OCI-LY1 (cell line): Measurements from ENCODE around the gene ODAM.
"Not testable (repeated sequence)": the region's sequence is repeated elsewhere in the genome, so short reads cannot be mapped to it uniquely, and the experiment has no call there.

Experiments
- H2AFZ ChIP-seq: fragments of 200-600 bp; sonication (generic), shearing (Covaris generic); 2 replicates; pipeline ENCODE4 v1.6.0; 2014; ENCODE audit warnings: antibody characterized with exemption, mild to moderate bottlenecking, low read length
- H3F3A ChIP-seq: fragments of 200-600 bp; sonication (generic), shearing (Covaris generic); 2 replicates; pipeline ENCODE4 v1.6.0; 2014; ENCODE audit warnings: mild to moderate bottlenecking, antibody characterized with exemption, low read length, moderate library complexity; ENCODE audit not compliant: insufficient read depth
- H3K27ac ChIP-seq: fragments of 200-600 bp; sonication (generic); 2 replicates; pipeline ENCODE4 v1.5.1; 2014; ENCODE audit warnings: low read length, mixed run types, mild to moderate bottlenecking, low read depth; ENCODE audit not compliant: poor library complexity, severe bottlenecking
- H3K27me3 ChIP-seq: fragments of 200-600 bp; sonication (generic); 2 replicates; pipeline ENCODE4 v1.6.0; 2014; ENCODE audit warnings: antibody characterized with exemption, mild to moderate bottlenecking, low read length, moderate library complexity; ENCODE audit not compliant: insufficient read depth
- H3K36me3 ChIP-seq: fragments of 200-600 bp; sonication (generic); 2 replicates; pipeline ENCODE4 v1.6.1; 2014; ENCODE audit warnings: mild to moderate bottlenecking, antibody characterized with exemption, low read length, moderate library complexity, mixed read lengths; ENCODE audit not compliant: insufficient read depth
- H3K4me1 ChIP-seq: fragments of 200-600 bp; sonication (generic); 2 replicates; pipeline ENCODE4 v1.5.1; 2014; ENCODE audit warnings: mild to moderate bottlenecking, low read length, moderate library complexity; ENCODE audit not compliant: insufficient read depth, severe bottlenecking
- H3K4me2 ChIP-seq: fragments of 200-600 bp; sonication (generic), shearing (Covaris generic); 2 replicates; pipeline ENCODE4 v1.6.1; 2014; ENCODE audit warnings: low read length
- H3K4me3 ChIP-seq: fragments of 200-600 bp; sonication (generic); 2 replicates; pipeline ENCODE4 v1.5.1; 2014; ENCODE audit warnings: low read length, low read depth, mild to moderate bottlenecking, mixed read lengths; ENCODE audit not compliant: poor library complexity, severe bottlenecking
- H3K79me2 ChIP-seq: fragments of 200-600 bp; shearing (Covaris generic); 2 replicates; pipeline ENCODE4 v1.6.1; 2016; ENCODE audit warnings: mixed run types, low read length, mixed read lengths; ENCODE audit not compliant: insufficient read depth
- H3K9ac ChIP-seq: fragments of 200-600 bp; sonication (generic), shearing (Covaris generic); 2 replicates; pipeline ENCODE4 v1.6.1; 2014; ENCODE audit warnings: mild to moderate bottlenecking, low read length, mixed read lengths
- H3K9me2 ChIP-seq: fragments of 200-600 bp; sonication (generic), shearing (Covaris generic); 2 replicates; pipeline ENCODE4 v1.6.1; 2014; ENCODE audit warnings: low read depth, mild to moderate bottlenecking, low read length, mixed read lengths
- H3K9me3 ChIP-seq: fragments of 200-600 bp; shearing (Covaris generic); 2 replicates; pipeline ENCODE4 v1.6.1; 2014; ENCODE audit warnings: low read length, mixed read lengths
- H4K20me1 ChIP-seq: fragments of 200-600 bp; sonication (generic), shearing (Covaris generic); 2 replicates; pipeline ENCODE4 v1.6.0; 2016; ENCODE audit warnings: mild to moderate bottlenecking, low read length; ENCODE audit not compliant: insufficient read depth
- CTCF ChIP-seq: fragments of 200-600 bp; sonication (generic), shearing (Covaris generic); IDR thresholded peaks from 2 replicates; pipeline ENCODE4 v1.5.1; 2017; ENCODE audit warnings: mild to moderate bottlenecking, antibody characterized with exemption, low read length, moderate library complexity, mixed read lengths
- EZH2 ChIP-seq: fragments of 200-600 bp; sonication (generic), shearing (Covaris generic); IDR thresholded peaks from 2 replicates; pipeline ENCODE4 v1.8.0; 2017; ENCODE audit warnings: borderline replicate concordance, mixed run types, mild to moderate bottlenecking, antibody characterized with exemption, low read length, moderate library complexity, mixed read lengths

The ODAM gene

GRCh38 chr4:70239131-70239883, 43.8 kb downstream of the ODAM start:
- no peaks in the 10 kb centered on the region for H3K36me3 ChIP-seq
- no peak overlapping the region for H3K4me3 ChIP-seq
- no peaks in the 10 kb centered on the region for H3K4me1 ChIP-seq
- no peaks in the 10 kb centered on the region for H3K9me3 ChIP-seq
- no peak for TF ChIP-seq EZH2
- TF ChIP-seq CTCF, result no peak
- H2AFZ ChIP-seq, result no peak overlapping the region
- no peak overlapping the region for H3K27ac ChIP-seq
- H3K27me3 ChIP-seq, result no peaks in the 10 kb centered on the region
- no peaks in the 10 kb centered on the region for H4K20me1 ChIP-seq
- H3F3A ChIP-seq, result no peaks in the 10 kb centered on the region
- no peaks in the 10 kb centered on the region for H3K9me2 ChIP-seq
- H3K9ac ChIP-seq, result no peak overlapping the region
- no peak overlapping the region for H3K4me2 ChIP-seq
- H3K79me2 ChIP-seq, result no peaks in the 10 kb centered on the region

GRCh38 chr4:70239884-70240591, 44.5 kb downstream of the ODAM start:
- no peak overlapping the region for H3K4me2 ChIP-seq
- H3K27ac ChIP-seq, result no peak overlapping the region
- no peaks in the 10 kb centered on the region for H3K9me3 ChIP-seq

GRCh38 chr4:70242297-70242696, 46.8 kb downstream of the ODAM start, which contains the start of gene CSN3:
TSS of gene CSN3 (plus strand) at chr4:70242597. CDS start at chr4:70244820, 2,223 bp downstream.
- not testable (repeated sequence) for H4K20me1 ChIP-seq, H3K4me1 ChIP-seq, H3K9me2 ChIP-seq, H3K4me2 ChIP-seq, H3K27ac ChIP-seq, H3K27me3 ChIP-seq, H3K9me3 ChIP-seq, H3K79me2 ChIP-seq, H3K4me3 ChIP-seq, H2AFZ ChIP-seq, H3K9ac ChIP-seq, H3K36me3 ChIP-seq, H3F3A ChIP-seq

More at GRCh38 chr4:70239884-70240591, 44.5 kb downstream of the ODAM start:
- Histone ChIP-seq H3K79me2 (no peaks in the 10 kb centered on the region), H3K4me1 (no peaks in the 10 kb centered on the region), H3K4me3 (no peak overlapping the region), H3K9me2 (no peaks in the 10 kb centered on the region), H3K9ac (no peak overlapping the region), H3K27me3 (no peaks in the 10 kb centered on the region), H4K20me1 (no peaks in the 10 kb centered on the region), H2AFZ (no peak overlapping the region), H3K36me3 (no peaks in the 10 kb centered on the region), H3F3A (no peaks in the 10 kb centered on the region)
- TF ChIP-seq CTCF (no peak), EZH2 (no peak)
